ENCODE data around the gene MAFG. TPM values are rescaled to one million over a fixed set of nuclear protein-coding genes. Genes with fewer than 3 reads are reported as not detected.

The MAFG gene
- total and polyA plus RNA-seq, 9 of the 15 experiments (the other 6 are each of a cell fraction or from before 2014, with no cell fraction given), result 1.1 to 58.1 (median 24.9) TPM

DNA sequence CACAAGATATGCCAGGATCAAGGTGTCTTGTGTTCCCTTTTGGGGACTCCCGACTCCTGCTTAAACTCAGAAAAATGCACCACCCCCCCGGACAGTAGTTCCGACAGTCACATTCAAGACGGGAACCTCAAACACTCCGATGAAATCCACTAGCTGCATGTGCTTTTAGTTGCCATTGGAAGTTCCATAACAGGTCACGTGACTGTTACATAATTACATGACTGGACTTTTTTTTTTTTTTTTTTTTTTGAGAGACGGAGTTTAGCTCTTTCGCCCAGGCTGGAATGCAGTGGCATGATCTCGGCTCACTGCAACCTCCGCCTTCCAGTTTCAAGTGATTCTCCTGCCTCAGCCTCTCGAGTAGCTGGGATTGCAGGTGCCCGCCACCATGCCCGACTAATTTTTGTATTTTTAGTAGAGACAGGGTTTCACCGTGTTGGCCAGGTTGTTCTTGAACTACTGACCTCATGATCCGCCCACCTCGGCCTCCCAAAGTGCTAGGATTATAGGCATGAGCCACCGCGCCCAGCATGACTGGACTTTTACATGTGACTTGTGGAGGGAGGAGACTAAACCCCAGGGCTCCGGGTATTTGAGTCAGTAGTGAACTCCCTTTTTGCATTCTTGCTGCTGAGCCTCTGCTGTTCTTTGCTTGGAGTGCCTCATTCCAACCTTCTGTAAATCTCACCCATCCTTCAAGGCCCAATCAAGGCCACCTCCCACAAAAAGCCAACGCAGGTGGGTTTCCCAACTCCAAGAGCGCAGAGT lies 11.1 kb downstream of the MAFG start (continued):
- TF ChIP-seq ZFPM2 (CRISPR knock-in tag; IDR thresholded peaks at IDR 0.05), result no peak
- TF ChIP-seq FOXM1 (IDR thresholded peaks at IDR 0.05; ENCODE audit: low read depth), result no peak
- no peak for TF ChIP-seq FOXM1 (CRISPR knock-in tag; IDR thresholded peaks at IDR 0.05; ENCODE audit: low read depth)
- TF ChIP-seq, protein P1, sequence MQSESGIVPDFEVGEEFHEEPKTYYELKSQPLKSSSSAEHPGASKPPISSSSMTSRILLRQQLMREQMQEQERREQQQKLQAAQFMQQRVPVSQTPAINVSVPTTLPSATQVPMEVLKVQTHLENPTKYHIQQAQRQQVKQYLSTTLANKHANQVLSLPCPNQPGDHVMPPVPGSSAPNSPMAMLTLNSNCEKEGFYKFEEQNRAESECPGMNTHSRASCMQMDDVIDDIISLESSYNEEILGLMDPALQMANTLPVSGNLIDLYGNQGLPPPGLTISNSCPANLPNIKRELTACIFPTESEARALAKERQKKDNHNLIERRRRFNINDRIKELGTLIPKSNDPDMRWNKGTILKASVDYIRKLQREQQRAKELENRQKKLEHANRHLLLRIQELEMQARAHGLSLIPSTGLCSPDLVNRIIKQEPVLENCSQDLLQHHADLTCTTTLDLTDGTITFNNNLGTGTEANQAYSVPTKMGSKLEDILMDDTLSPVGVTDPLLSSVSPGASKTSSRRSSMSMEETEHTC (IDR thresholded peaks at IDR 0.05), result 0 out of 2 replicates have a peak, but pooled peaks have one; percentile 37
- TF ChIP-seq TBL1XR1 (IDR thresholded peaks at IDR 0.05; ENCODE audit: low read length in 2 of 2), result no peak
- TF ChIP-seq ZNF551 (CRISPR knock-in tag; IDR thresholded peaks at IDR 0.05), result no peak
- peak; percentile 66 for TF ChIP-seq DPF2 (IDR thresholded peaks at IDR 0.05)
- TF ChIP-seq ZBED1 (IDR thresholded peaks at IDR 0.05), result no peak
- TF ChIP-seq SRF (CRISPR knock-in tag; IDR thresholded peaks at IDR 0.05), result no peak
- TF ChIP-seq, protein P2, sequence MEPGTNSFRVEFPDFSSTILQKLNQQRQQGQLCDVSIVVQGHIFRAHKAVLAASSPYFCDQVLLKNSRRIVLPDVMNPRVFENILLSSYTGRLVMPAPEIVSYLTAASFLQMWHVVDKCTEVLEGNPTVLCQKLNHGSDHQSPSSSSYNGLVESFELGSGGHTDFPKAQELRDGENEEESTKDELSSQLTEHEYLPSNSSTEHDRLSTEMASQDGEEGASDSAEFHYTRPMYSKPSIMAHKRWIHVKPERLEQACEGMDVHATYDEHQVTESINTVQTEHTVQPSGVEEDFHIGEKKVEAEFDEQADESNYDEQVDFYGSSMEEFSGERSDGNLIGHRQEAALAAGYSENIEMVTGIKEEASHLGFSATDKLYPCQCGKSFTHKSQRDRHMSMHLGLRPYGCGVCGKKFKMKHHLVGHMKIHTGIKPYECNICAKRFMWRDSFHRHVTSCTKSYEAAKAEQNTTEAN (CRISPR knock-in tag; IDR thresholded peaks at IDR 0.05), result no peak
- no peak for TF ChIP-seq ARID2 (IDR thresholded peaks at IDR 0.05)
- 0 out of 2 replicates have a peak, but pooled peaks have one; percentile 34 for TF ChIP-seq DMBX1 (CRISPR knock-in tag; IDR thresholded peaks at IDR 0.05; ENCODE audit: borderline replicate concordance)
- TF ChIP-seq FOXA3 (CRISPR knock-in tag; conservative IDR thresholded peaks at IDR 0.05 in 1 of 2, IDR thresholded peaks at IDR 0.05 in 1 of 2), result no peak
- TF ChIP-seq ZNF232 (CRISPR knock-in tag; IDR thresholded peaks at IDR 0.05), result no peak
- TF ChIP-seq, protein P3, sequence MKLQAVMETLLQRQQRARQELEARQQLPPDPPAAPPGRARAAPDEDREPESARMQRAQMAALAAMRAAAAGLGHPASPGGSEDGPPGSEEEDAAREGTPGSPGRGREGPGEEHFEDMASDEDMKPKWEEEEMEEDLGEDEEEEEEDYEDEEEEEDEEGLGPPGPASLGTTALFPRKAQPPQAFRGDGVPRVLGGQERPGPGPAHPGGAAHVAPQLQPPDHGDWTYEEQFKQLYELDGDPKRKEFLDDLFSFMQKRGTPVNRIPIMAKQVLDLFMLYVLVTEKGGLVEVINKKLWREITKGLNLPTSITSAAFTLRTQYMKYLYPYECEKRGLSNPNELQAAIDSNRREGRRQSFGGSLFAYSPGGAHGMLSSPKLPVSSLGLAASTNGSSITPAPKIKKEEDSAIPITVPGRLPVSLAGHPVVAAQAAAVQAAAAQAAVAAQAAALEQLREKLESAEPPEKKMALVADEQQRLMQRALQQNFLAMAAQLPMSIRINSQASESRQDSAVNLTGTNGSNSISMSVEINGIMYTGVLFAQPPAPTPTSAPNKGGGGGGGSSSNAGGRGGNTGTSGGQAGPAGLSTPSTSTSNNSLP (IDR thresholded peaks at IDR 0.05; ENCODE audit: borderline replicate concordance, low read depth, low read length), result no peak
- TF ChIP-seq, protein P4, sequence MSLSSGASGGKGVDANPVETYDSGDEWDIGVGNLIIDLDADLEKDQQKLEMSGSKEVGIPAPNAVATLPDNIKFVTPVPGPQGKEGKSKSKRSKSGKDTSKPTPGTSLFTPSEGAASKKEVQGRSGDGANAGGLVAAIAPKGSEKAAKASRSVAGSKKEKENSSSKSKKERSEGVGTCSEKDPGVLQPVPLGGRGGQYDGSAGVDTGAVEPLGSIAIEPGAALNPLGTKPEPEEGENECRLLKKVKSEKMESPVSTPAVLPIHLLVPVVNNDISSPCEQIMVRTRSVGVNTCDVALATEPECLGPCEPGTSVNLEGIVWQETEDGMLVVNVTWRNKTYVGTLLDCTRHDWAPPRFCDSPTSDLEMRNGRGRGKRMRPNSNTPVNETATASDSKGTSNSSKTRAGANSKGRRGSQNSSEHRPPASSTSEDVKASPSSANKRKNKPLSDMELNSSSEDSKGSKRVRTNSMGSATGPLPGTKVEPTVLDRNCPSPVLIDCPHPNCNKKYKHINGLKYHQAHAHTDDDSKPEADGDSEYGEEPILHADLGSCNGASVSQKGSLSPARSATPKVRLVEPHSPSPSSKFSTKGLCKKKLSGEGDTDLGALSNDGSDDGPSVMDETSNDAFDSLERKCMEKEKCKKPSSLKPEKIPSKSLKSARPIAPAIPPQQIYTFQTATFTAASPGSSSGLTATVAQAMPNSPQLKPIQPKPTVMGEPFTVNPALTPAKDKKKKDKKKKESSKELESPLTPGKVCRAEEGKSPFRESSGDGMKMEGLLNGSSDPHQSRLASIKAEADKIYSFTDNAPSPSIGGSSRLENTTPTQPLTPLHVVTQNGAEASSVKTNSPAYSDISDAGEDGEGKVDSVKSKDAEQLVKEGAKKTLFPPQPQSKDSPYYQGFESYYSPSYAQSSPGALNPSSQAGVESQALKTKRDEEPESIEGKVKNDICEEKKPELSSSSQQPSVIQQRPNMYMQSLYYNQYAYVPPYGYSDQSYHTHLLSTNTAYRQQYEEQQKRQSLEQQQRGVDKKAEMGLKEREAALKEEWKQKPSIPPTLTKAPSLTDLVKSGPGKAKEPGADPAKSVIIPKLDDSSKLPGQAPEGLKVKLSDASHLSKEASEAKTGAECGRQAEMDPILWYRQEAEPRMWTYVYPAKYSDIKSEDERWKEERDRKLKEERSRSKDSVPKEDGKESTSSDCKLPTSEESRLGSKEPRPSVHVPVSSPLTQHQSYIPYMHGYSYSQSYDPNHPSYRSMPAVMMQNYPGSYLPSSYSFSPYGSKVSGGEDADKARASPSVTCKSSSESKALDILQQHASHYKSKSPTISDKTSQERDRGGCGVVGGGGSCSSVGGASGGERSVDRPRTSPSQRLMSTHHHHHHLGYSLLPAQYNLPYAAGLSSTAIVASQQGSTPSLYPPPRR (CRISPR knock-in tag; IDR thresholded peaks at IDR 0.05; ENCODE audit: borderline replicate concordance), result no peak
- TF ChIP-seq ZNF778 (CRISPR knock-in tag; IDR thresholded peaks at IDR 0.05), result no peak
- no peak for TF ChIP-seq SMC3 (conservative IDR thresholded peaks at IDR 0.05; ENCODE audit: insufficient read depth, low read depth, low read length)
- no peak for TF ChIP-seq EP300 (IDR thresholded peaks at IDR 0.05; ENCODE audit: low read length)
